Heart left ventricle (tissue), 16 donors: ENCODE data around the gene MATK. TPM values are rescaled to one million over a fixed set of nuclear protein-coding genes. Genes with fewer than 3 reads are reported as not detected.
"Not testable (repeated sequence)": the region's sequence is repeated elsewhere in the genome, so short reads cannot be mapped to it uniquely, and the experiment has no call there.

Experiments
- ATAC-seq, 4 donors: fragments of 200-7000 bp; cut with Tn5 transposase; one replicate each; pipeline ENCODE4 v1.9.1; 2020 to 2022; ENCODE audit warnings: moderate library complexity in 4 of 4, mild to moderate bottlenecking in 3 of 4, moderate number of reproducible peaks in 1 of 4
- DNase-seq, 5 donors: peaks; one replicate each; pipeline ENCODE4 v3.0.0-alpha.2; 2020
- H3K27ac ChIP-seq, 12 donors: fragments of 200-600 bp; sonication (generic) in 4 of 12; one replicate each; pipeline versions ENCODE4 v1.5.0 to v1.8.0; 2016 to 2022; ENCODE audit warnings: mild to moderate bottlenecking in 2 of 12
- H3K27me3 ChIP-seq, 9 donors: fragments of 200-600 bp; sonication (generic) in 2 of 9; one replicate each; pipeline versions ENCODE4 v1.5.1 to v1.8.0; 2016 to 2022; ENCODE audit warnings: mild to moderate bottlenecking in 3 of 9
- H3K36me3 ChIP-seq, 9 donors: fragments of 200-600 bp; sonication (generic) in 2 of 9; one replicate each; pipeline versions ENCODE4 v1.5.0 to v1.8.0; 2018 to 2022; ENCODE audit warnings: mild to moderate bottlenecking in 2 of 9
- H3K4me1 ChIP-seq, 12 donors: fragments of 200-600 bp; sonication (generic) in 4 of 12; one replicate each; pipeline versions ENCODE4 v1.5.0 to v1.8.0; 2016 to 2022; ENCODE audit warnings: mild to moderate bottlenecking in 3 of 12
- H3K4me3 ChIP-seq, 12 donors: fragments of 200-600 bp; sonication (generic) in 4 of 12; one replicate each; pipeline versions ENCODE4 v1.5.0 to v1.8.0; 2017 to 2022; ENCODE audit warnings: mild to moderate bottlenecking in 9 of 12, moderate library complexity in 4 of 12
- H3K9me3 ChIP-seq, 12 donors: fragments of 200-600 bp; sonication (generic) in 4 of 12; one replicate each; pipeline versions ENCODE4 v1.5.0 to v1.8.0; 2016 to 2022; ENCODE audit warnings: mild to moderate bottlenecking in 1 of 12
- CTCF ChIP-seq, 12 donors: fragments of 200-600 bp; sonication (generic) in 4 of 12; IDR thresholded peaks; one replicate each; pipeline versions ENCODE4 v1.5.0 to v1.8.0; 2018 to 2022; ENCODE audit warnings: antibody characterized with exemption in 12 of 12, mild to moderate bottlenecking in 5 of 12
- POLR2A ChIP-seq, 2 donors: fragments of 450-650 bp; IDR thresholded peaks; one replicate each; pipeline ENCODE4 v1.6.1; 2017; ENCODE audit warnings: antibody characterized with exemption in 2 of 2, mild to moderate bottlenecking in 2 of 2, moderate library complexity in 2 of 2
- WGBS, 4 donors: extraction: QIAGEN DNeasy Blood & Tissue Kit in 2 of 4; methylation state at CpG; one replicate each; pipeline versions ENCODE4 v1.1.5 to v1.1.7; 2013 to 2018; 5-methylcytosine and 5-hydroxymethylcytosine counted together
- intact Hi-C, 10 donors: fragments of 100-400 bp; cut with DNase I; formaldehyde crosslinking; loops; one replicate each; pipeline versions ENCODE4 v1.11.1 to v1.14.2; 2022
- polyA plus RNA-seq, 2 donors: library from polyadenylated mRNA; stranded (reverse); fragments of 200-250 nt; gene quantifications; one replicate each; pipeline ENCODE4 v1.2.3, GENCODE V29; 2013
- total RNA-seq, 9 donors: library from RNA; depleted of rRNA in 2 of 9; stranded (reverse); fragments of >200 nt in 2 of 9; fragmentation: NEBNext Ultra II Directional in 3 of 9; extraction: Animal tissue kit (Norgen Biotek cat#: 25700) in 3 of 9; gene quantifications; one replicate each; pipeline versions ENCODE4 v1.1.0 to v1.2.4, GENCODE V29; 2016 to 2023
- donor health status: ischemic (EF 13 %, LVEDD 7.1; RV severe dilation, severe dysfunction).
- donor health status: healthy with polysubstance abuse.
- donor health status: DM: no; HTN: yes; CAD: no.
- donor health status: DM: no; HTN: no; CAD: no.
- donor health status: ischemic (EF 25% LVEDD 6.9; RV normal size, moderate dysfunction).
- donor health status: ischemic (EF 25% LVEDD 5.7; RV mildly dilated, moderate dysfunction).
- donor health status: healthy.
- donor health status: DM: yes; HTN: yes; CAD: no.
- donor health status: ischemic (EF 35%, LVEDD 5.7; RV mildly dilated, moderate dysfunction).
- donor health status: nonischemic (EF 11% LVEDD 7.7; RV severe dilation, severe dysfunction).
- donor health status: DM: yes; HTN: yes; CAD: no.
- donor health status: PGD.
- donor health status: ischemic (EF 29% LVEDD 5.4; RV normal size, mild dysfunction).
- donor health status: nonischemic (EF 23%, LVEDD 6.1; RV moderate dilation, normal function).

The MATK gene
- total and polyA plus RNA-seq, 11 donors = 0.20 to 8.9 (median 0.70) TPM

GRCh38 chr19:3767050-3767449, 19.1 kb downstream of the MATK start:
- 87 to 97% (median 92%) methylated on average over 11 to 23 of the region's 23 CpGs for WGBS, 4 donors

GRCh38 chr19:3766520-3766919, 19.7 kb downstream of the MATK start:
- Histone ChIP-seq H3K27ac (no peak overlapping the region), H3K36me3 (peaks cover 0 to 40% (median 28%) of the 10 kb centered on the region in 9 donors), H3K4me3 (no peak overlapping the region), H3K27me3 (no peaks in the 10 kb centered on the region), H3K9me3 (no peaks in the 10 kb centered on the region), H3K4me1 (peaks cover 0 to 19% (median 11%) of the 10 kb centered on the region in 12 donors)
- no peak for TF ChIP-seq CTCF (IDR thresholded peaks at IDR 0.05)
- no peak for TF ChIP-seq POLR2A (IDR thresholded peaks at IDR 0.05)
- DNase-seq (no peak), ATAC-seq (no peak)
- intact Hi-C loops = loop anchor here in 4 of 10 donors (10.0 kb wide), 2 partner anchors 58 to 218 kb away; partner anchors contain the start of gene EEF2 (in 3 of the 4)
- 88 to 94% (median 89%) methylated on average over 7 of the region's 7 CpGs for WGBS, 4 donors

More at GRCh38 chr19:3767050-3767449, 19.1 kb downstream of the MATK start:
- Histone ChIP-seq H3K27me3 (no peaks in the 10 kb centered on the region), H3K27ac (no peak overlapping the region), H3K4me1 (peaks cover 0 to 14% (median 7%) of the 10 kb centered on the region in 12 donors), H3K4me3 (no peak overlapping the region), H3K9me3 (no peaks in the 10 kb centered on the region), H3K36me3 (peaks cover 0 to 40% (median 28%) of the 10 kb centered on the region in 9 donors)
- ATAC-seq (no peak), DNase-seq (no peak)
- TF ChIP-seq CTCF (IDR thresholded peaks at IDR 0.05) = no peak
- no peak for TF ChIP-seq POLR2A (IDR thresholded peaks at IDR 0.05)
- intact Hi-C loops = loop anchor here in 4 of 10 donors (10.0 kb wide), 2 partner anchors 58 to 218 kb away; partner anchors contain the start of gene EEF2 (in 3 of the 4)

GRCh38 chr19:3765757-3766156, 20.4 kb downstream of the MATK start:
- H3K27ac ChIP-seq, H3K4me3 ChIP-seq, H3K27me3 ChIP-seq, H3K9me3 ChIP-seq, ATAC-seq, DNase-seq: not testable (repeated sequence)
- peaks cover 2 to 23% (median 15%) of the 10 kb centered on the region in 12 donors for H3K4me1 ChIP-seq
- H3K36me3 ChIP-seq = peaks cover 0 to 40% (median 28%) of the 10 kb centered on the region in 9 donors
- intact Hi-C loops = loop anchor here in 4 of 10 donors (10.0 kb wide), 2 partner anchors 59 to 219 kb away; partner anchors contain the start of gene EEF2 (in 3 of the 4)
- 92 to 97% (median 94%) methylated on average over 5 of the region's 5 CpGs for WGBS, 4 donors

GRCh38 chr19:3765121-3765520, 21.1 kb downstream of the MATK start:
- WGBS, 4 donors = 89 to 93% (median 91%) methylated on average over 11 to 12 of the region's 12 CpGs
- Histone ChIP-seq H3K36me3 (peaks cover 0 to 41% (median 28%) of the 10 kb centered on the region in 9 donors), H3K27ac (no peak overlapping the region), H3K27me3 (no peaks in the 10 kb centered on the region), H3K4me1 (peaks cover 5 to 29% (median 19%) of the 10 kb centered on the region in 12 donors), H3K4me3 (no peak overlapping the region), H3K9me3 (no peaks in the 10 kb centered on the region)
- DNase-seq = no peak
- intact Hi-C loops = loop anchor here in 4 of 10 donors (10.0 kb wide), 2 partner anchors 60 to 220 kb away; partner anchors contain the start of gene EEF2 (in 3 of the 4)
- TF ChIP-seq POLR2A (IDR thresholded peaks at IDR 0.05) (no peak), CTCF (IDR thresholded peaks at IDR 0.05) (no peak)
- ATAC-seq = no peak
